NT2/D1 (cell line): Measurements from ENCODE around the gene GCG.

Experiments used
- YY1 ChIP-seq: IDR thresholded peaks from 2 replicates; pipeline ENCODE4 v1.6.1; 2011; ENCODE audit not compliant: insufficient read length, insufficient read depth
- ZNF274 ChIP-seq: IDR thresholded peaks from 2 replicates; pipeline ENCODE4 v1.6.1; 2011; ENCODE audit warnings: mild to moderate bottlenecking, low read depth, low read length

- TF ChIP-seq YY1 (no peak), ZNF274 (no peak)
These were observed 14.7 kb upstream of the GCG start for GRCh38 chr2:162166745-162167144.
